Liver (tissue), 9 donors: ENCODE results near the gene FOXN3. TPM values are rescaled to one million over a fixed set of nuclear protein-coding genes. Genes with fewer than 3 reads are reported as not detected.

Experiments
- DNase-seq: peaks from one replicate; pipeline ENCODE4 v3.0.0-alpha.2; 2017; ENCODE audit warnings: low spot score
- H3K27ac ChIP-seq, 2 donors: one replicate each; pipeline ENCODE4 v1.7.0; 2013; ENCODE audit warnings: inconsistent platforms in 2 of 2, low read length in 2 of 2, control low read depth in 1 of 2, low read depth in 1 of 2, mild to moderate bottlenecking in 1 of 2
- H3K27me3 ChIP-seq, 4 donors: one replicate each; pipeline versions ENCODE4 v1.6.1 to v1.7.0; 2013; ENCODE audit warnings: low read length in 3 of 4, inconsistent platforms in 1 of 4, mild to moderate bottlenecking in 1 of 4, moderate library complexity in 1 of 4; ENCODE audit not compliant: control insufficient read depth in 4 of 4, insufficient read depth in 4 of 4
- H3K36me3 ChIP-seq, 4 donors: one replicate each; pipeline versions ENCODE4 v1.6.1 to v1.7.0; 2013; ENCODE audit warnings: low read length in 3 of 4, mild to moderate bottlenecking in 3 of 4, low read depth in 1 of 4, moderate library complexity in 1 of 4; ENCODE audit not compliant: control insufficient read depth in 4 of 4, insufficient read depth in 3 of 4
- H3K4me1 ChIP-seq, 4 donors: one replicate each; pipeline versions ENCODE4 v1.6.1 to v1.7.0; 2013; ENCODE audit warnings: low read length in 3 of 4, mild to moderate bottlenecking in 3 of 4, moderate library complexity in 1 of 4; ENCODE audit not compliant: control insufficient read depth in 4 of 4, insufficient read depth in 4 of 4
- H3K4me3 ChIP-seq, 3 donors: one replicate each; pipeline versions ENCODE4 v1.6.1 to v1.7.0; 2013; ENCODE audit warnings: low read length in 3 of 3, control low read depth in 1 of 3, low read depth in 1 of 3, mild to moderate bottlenecking in 1 of 3
- H3K9ac ChIP-seq, 2 donors: one replicate each; pipeline ENCODE4 v1.7.0; 2013; ENCODE audit warnings: low read length in 2 of 2, mild to moderate bottlenecking in 2 of 2, moderate library complexity in 2 of 2, control low read depth in 1 of 2, low read depth in 1 of 2
- H3K9me3 ChIP-seq, 4 donors: one replicate each; pipeline versions ENCODE4 v1.6.1 to v1.7.0; 2013; ENCODE audit warnings: low read length in 3 of 4; ENCODE audit not compliant: control insufficient read depth in 4 of 4
- FOXA1 ChIP-seq: IDR thresholded peaks from 2 replicates; pipeline ENCODE4 v1.6.1; 2016; ENCODE audit warnings: antibody characterized with exemption
- HNF4G ChIP-seq: IDR thresholded peaks from 2 replicates; pipeline ENCODE4 v1.6.1; 2016; ENCODE audit warnings: antibody characterized with exemption
- NR2F2 ChIP-seq: IDR thresholded peaks from 2 replicates; pipeline ENCODE4 v1.6.1; 2016; ENCODE audit warnings: antibody characterized with exemption
- RAD21 ChIP-seq, 2 donors: IDR thresholded peaks; 2 replicates each; pipeline ENCODE4 v1.6.1; 2016; ENCODE audit warnings: antibody characterized with exemption in 2 of 2, mild to moderate bottlenecking in 2 of 2
- RXRA ChIP-seq, 2 donors: IDR thresholded peaks; 2 replicates each; pipeline ENCODE4 v1.6.1; 2017 to 2018; ENCODE audit warnings: antibody characterized with exemption in 2 of 2, mild to moderate bottlenecking in 1 of 2
- SP1 ChIP-seq: IDR thresholded peaks from 2 replicates; pipeline ENCODE4 v1.6.1; 2018; ENCODE audit warnings: antibody characterized with exemption, mild to moderate bottlenecking
- TAF1 ChIP-seq: conservative IDR thresholded peaks from 2 replicates; pipeline ENCODE4 v1.6.1; 2016; ENCODE audit warnings: antibody characterized with exemption, mild to moderate bottlenecking
- YY1 ChIP-seq: IDR thresholded peaks from 2 replicates; pipeline ENCODE4 v1.6.1; 2016; ENCODE audit warnings: antibody characterized with exemption, mild to moderate bottlenecking
- WGBS: extraction: QIAGEN DNeasy Blood & Tissue Kit; methylation state at CpG from one replicate; pipeline ENCODE4 v1.1.7; 2013; 5-methylcytosine and 5-hydroxymethylcytosine counted together
- polyA plus RNA-seq, 2 donors: library from polyadenylated mRNA; stranded (reverse) in 1 of 2; unstranded in 1 of 2; fragments of 200-250 nt in 1 of 2; fragments of >200 nt in 1 of 2; fragmentation: Nextera tagmentation in 1 of 2; extraction: Ambion mirVana in 1 of 2; gene quantifications; one replicate each; pipeline versions ENCODE4 v1.2.1 to v1.2.3, GENCODE V29; 2013 to 2015
- total RNA-seq, 2 donors: library from RNA; depleted of rRNA; stranded (reverse); fragments of >200 nt; gene quantifications; one replicate each; pipeline ENCODE4 v1.2.3, GENCODE V29; 2014
- TF ChIP-seq, protein P1 (sequence below): fragments of 150-350 bp; IDR thresholded peaks from 2 replicates; pipeline ENCODE4 v1.5.1; 2017; ENCODE audit warnings: improper control_type of control experiment, low read depth, low read length; ENCODE audit not compliant: missing input control
- TF ChIP-seq, protein P2 (sequence below): IDR thresholded peaks from 2 replicates; pipeline ENCODE4 v1.6.1; 2016; ENCODE audit warnings: antibody characterized with exemption
- donor health status: healthy.
- donor health status: healthy.
- donor health status: healthy.
- donor health status: healthy.
- donor health status: healthy.

The FOXN3 gene
- total and polyA plus RNA-seq, 4 donors, result 17.8 to 44.8 (median 35.3) TPM

DNA sequence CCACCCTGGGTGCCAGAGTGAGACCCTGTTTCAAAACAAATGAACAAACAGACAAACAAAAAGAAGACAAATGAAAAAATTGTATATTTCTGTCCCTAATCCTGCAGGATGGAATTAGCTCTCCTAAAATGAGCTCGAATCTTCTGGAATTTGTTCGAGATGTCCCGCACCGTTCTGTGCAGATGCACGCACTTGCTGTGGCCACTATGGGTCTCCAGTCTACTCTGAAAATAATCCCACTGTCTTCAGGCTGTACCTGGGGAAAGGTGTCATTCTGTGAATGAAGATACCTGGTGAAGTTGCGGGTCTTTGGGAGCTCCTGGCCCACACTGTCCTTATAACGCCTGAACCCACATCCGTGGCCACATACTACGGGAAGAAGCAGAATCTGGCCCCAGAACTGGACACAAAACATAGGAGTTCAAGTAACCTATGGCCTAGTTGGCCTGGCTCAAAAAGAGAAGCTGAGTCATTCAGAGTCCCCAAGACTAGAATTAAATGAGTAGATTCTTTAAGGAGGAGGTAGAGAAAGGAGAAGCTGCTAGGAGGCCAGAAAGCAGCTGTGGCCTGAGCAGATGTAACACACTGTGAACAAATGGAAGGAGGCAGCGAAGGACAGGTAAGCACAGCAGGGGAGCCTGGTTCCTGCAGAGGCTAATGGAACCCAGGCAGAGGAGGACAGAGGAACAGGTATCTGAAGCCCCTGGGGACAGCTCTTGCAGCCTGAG, 108.6 kb downstream of the FOXN3 start:
- no peak for DNase-seq
- Histone ChIP-seq H3K9me3 (no peaks in the 10 kb centered on the region), H3K27me3 (no peaks in the 10 kb centered on the region), H3K27ac (no peak overlapping the region), H3K4me3 (no peak overlapping the region), H3K4me1 (peaks cover 6 to 20% (median 9%) of the 10 kb centered on the region in 4 donors), H3K9ac (no peak overlapping the region), H3K36me3 (no peaks in the 10 kb centered on the region)
- TF ChIP-seq NR2F2, result no peak
- peak in 1 of 2 donors; percentile 22 for TF ChIP-seq RXRA (IDR thresholded peaks at IDR 0.05)
- TF ChIP-seq, protein P1, sequence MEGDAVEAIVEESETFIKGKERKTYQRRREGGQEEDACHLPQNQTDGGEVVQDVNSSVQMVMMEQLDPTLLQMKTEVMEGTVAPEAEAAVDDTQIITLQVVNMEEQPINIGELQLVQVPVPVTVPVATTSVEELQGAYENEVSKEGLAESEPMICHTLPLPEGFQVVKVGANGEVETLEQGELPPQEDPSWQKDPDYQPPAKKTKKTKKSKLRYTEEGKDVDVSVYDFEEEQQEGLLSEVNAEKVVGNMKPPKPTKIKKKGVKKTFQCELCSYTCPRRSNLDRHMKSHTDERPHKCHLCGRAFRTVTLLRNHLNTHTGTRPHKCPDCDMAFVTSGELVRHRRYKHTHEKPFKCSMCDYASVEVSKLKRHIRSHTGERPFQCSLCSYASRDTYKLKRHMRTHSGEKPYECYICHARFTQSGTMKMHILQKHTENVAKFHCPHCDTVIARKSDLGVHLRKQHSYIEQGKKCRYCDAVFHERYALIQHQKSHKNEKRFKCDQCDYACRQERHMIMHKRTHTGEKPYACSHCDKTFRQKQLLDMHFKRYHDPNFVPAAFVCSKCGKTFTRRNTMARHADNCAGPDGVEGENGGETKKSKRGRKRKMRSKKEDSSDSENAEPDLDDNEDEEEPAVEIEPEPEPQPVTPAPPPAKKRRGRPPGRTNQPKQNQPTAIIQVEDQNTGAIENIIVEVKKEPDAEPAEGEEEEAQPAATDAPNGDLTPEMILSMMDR, result no peak
- TF ChIP-seq, protein P2, sequence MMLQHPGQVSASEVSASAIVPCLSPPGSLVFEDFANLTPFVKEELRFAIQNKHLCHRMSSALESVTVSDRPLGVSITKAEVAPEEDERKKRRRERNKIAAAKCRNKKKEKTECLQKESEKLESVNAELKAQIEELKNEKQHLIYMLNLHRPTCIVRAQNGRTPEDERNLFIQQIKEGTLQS, result no peak
- WGBS, result 89% methylated on average over 10 of the region's 10 CpGs

DNA sequence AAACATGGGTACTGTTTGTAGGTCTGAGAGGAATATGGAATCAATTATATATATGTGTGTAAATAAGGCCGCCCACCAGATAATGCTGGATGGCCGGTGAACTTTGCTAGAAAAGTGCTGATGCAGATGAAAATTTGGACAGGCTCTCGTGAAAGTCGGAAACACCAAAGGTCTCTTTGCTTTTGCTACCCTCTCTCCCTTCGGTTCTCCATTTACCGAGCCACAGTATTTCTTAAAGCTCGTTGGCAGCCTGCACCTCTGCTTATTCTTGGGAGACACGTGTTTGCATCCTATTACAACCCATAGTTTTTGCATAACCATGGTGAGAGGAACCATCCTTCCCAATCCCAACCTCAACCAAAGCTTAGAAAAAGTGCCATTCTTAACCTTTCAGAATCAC, 109.6 kb downstream of the FOXN3 start:
- no peaks in the 10 kb centered on the region for H3K27me3 ChIP-seq
- no peak for DNase-seq
- peaks cover 6 to 20% (median 9%) of the 10 kb centered on the region in 4 donors for H3K4me1 ChIP-seq
- H3K36me3 ChIP-seq, result no peaks in the 10 kb centered on the region
- H3K9me3 ChIP-seq, result no peaks in the 10 kb centered on the region
- TF ChIP-seq FOXA1 (no peak), TAF1 (no peak), RAD21 (IDR thresholded peaks at IDR 0.05) (no peak)
- 37% methylated on average over 8 of the region's 8 CpGs for WGBS
- no peak overlapping the region for H3K27ac ChIP-seq
- H3K4me3 ChIP-seq, result no peak overlapping the region
- no peak overlapping the region for H3K9ac ChIP-seq

DNA sequence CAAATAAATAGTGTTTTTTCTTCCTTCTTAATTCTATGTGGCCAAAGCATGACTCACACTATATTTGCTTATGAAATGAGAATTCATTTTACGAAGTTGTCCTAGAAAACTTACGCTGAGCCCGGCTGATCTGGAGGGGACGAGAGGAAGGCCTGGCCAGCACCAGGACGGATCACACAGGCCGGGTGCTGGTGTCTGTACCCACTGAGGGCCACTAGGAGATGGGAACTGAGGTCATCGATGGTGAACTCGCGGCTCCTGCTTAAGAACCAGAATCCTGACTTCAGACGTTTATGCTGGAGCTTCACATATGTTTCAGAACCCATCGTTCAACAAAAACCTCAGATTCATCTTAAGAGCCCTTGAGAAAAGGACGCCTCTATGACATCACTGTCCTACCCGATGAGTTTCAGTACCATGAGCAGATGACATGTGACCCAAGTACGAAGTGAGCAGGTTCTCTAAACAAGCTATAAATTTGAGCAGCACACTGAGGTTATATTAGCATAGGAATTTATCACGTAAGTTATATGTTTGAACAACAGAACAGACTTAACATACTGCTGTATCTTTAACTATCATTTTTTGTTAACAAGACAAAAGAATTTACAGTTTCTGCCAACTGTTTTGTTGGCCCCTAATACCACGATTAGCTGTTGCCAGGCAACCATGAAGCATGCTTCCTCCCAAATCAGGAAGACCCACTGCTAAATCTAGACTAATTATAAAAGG, 111.9 kb downstream of the FOXN3 start:
- peaks cover 6 to 20% (median 8%) of the 10 kb centered on the region in 4 donors for H3K4me1 ChIP-seq

DNA sequence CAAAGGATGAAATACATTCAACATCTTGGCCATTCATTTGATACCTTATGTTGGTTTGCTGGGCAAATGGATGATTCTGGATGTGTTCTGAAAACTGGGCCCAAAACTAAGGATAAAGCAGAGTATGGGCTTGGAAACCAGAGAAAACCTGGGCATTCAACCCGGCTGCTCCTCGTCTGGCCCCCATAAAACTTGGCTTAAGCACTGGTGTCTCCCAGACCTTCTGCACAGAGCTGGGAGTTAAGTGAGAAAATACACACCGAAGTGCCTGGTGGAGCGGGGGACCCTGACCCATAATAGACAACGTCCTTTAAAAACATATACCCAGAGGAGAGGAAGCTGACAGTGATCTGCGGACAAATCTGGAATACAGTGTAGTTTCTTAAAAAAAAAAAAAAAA, 112.5 kb downstream of the FOXN3 start:
- Histone ChIP-seq H3K9ac (no peak overlapping the region), H3K4me3 (no peak overlapping the region)
- 85% methylated on average over 6 of the region's 6 CpGs for WGBS

More for the DNA sequence above, 111.9 kb downstream of the FOXN3 start:
- Histone ChIP-seq H3K27ac (peak overlapping the region; percentile 64 to 72), H3K9me3 (no peaks in the 10 kb centered on the region), H3K4me3 (no peak overlapping the region), H3K9ac (no peak overlapping the region), H3K36me3 (no peaks in the 10 kb centered on the region), H3K27me3 (no peaks in the 10 kb centered on the region)
- WGBS, result 75% methylated on average over 16 of the region's 16 CpGs
- no peak for TF ChIP-seq SP1
- TF ChIP-seq NR2F2, result no peak
- DNase-seq, result no peak

More for the DNA sequence above, 112.5 kb downstream of the FOXN3 start:
- no peak for TF ChIP-seq HNF4G
- TF ChIP-seq YY1, result no peak
- H3K27me3 ChIP-seq, result no peaks in the 10 kb centered on the region
- DNase-seq, result no peak
- H3K4me1 ChIP-seq, result peaks cover 6 to 20% (median 8%) of the 10 kb centered on the region in 4 donors
- H3K27ac ChIP-seq, result peak overlapping the region; percentile 64 to 72
- H3K9me3 ChIP-seq, result no peaks in the 10 kb centered on the region
- no peaks in the 10 kb centered on the region for H3K36me3 ChIP-seq
